ENCODE data around the gene CYP4F3. TPM values are rescaled to one million over a fixed set of nuclear protein-coding genes. Genes with fewer than 3 reads are reported as not detected.

CYP4F3 gene
- total and polyA plus RNA-seq, 2 of the 13 experiments (the other 11 are each of a cell fraction or from before 2014, with no cell fraction given) = 17.8 to 22.8 TPM

DNA sequence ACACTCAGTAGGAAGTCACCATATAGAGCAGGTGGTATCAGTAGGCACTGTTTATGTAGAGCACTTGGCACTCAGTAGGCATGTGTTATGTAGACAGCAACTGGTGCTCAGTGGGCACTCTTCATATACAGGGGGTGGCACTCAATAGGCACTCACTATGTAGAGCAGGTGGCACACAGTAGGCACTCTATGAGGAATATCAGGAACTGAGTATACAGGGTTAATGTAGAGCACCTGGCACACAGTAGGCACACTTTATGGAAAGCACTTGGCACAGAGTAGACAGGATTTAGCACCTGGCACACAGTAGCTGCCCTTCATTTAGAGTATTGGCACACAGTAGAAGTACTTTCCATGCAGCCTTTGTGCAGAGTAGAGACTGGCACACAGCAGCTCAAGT lies 1.1 kb upstream of the CYP4F3 start:
- DNase-seq (ENCODE audit: low spot score) (no peak), ATAC-seq (no peak), FAIRE-seq (no peak)
- Histone ChIP-seq H3K27me3 (ENCODE audit: control insufficient read depth in 1 of 2, insufficient read depth in 2 of 2, low read length in 2 of 2) (no peaks in the 10 kb centered on the region), H3K79me2 (ENCODE audit: insufficient read depth, low read length) (peaks cover 17% of the 10 kb centered on the region), H3K4me2 (ENCODE audit: low read depth, low read length) (peak overlapping the region; percentile 96; the same call in 1 of the 2 replicates), H3K4me1 (ENCODE audit: insufficient read depth, low read length) (peaks cover 76% of the 10 kb centered on the region), H3K4me3 (replicated peaks in 1 of 3; ENCODE audit: insufficient read depth in 1 of 3, low read depth in 2 of 3, low read length in 3 of 3) (0 out of 6 replicates have a peak overlapping the region, but pooled peaks of 1 of the 3 experiments have one; percentile 80), H2AFZ (ENCODE audit: low read length) (no peak overlapping the region), H3K36me3 (replicated peaks in 1 of 2; ENCODE audit: control insufficient read depth in 1 of 2, insufficient read depth in 2 of 2, low read length in 2 of 2) (no peaks in the 10 kb centered on the region), H4K20me1 (ENCODE audit: insufficient read depth, low read length) (no peaks in the 10 kb centered on the region), H3K27ac (ENCODE audit: extremely low read length, insufficient read depth, low read length) (peak overlapping the region; percentile 90), H3K9ac (ENCODE audit: insufficient read depth, low read depth, low read length) (no peak overlapping the region), H3K9me3 (ENCODE audit: low read length) (no peaks in the 10 kb centered on the region)
- TF ChIP-seq, protein P1, sequence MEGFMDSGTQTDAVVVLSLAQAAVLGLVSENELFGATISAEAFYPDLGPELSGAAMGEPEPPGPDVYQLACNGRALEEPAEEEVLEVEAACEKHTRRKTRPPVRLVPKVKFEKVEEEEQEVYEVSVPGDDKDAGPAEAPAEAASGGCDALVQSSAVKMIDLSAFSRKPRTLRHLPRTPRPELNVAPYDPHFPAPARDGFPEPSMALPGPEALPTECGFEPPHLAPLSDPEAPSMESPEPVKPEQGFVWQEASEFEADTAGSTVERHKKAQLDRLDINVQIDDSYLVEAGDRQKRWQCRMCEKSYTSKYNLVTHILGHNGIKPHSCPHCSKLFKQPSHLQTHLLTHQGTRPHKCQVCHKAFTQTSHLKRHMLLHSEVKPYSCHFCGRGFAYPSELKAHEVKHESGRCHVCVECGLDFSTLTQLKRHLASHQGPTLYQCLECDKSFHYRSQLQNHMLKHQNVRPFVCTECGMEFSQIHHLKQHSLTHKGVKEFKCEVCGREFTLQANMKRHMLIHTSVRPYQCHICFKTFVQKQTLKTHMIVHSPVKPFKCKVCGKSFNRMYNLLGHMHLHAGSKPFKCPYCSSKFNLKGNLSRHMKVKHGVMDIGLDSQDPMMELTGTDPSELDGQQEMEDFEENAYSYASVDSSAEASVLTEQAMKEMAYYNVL (CRISPR knock-in tag; IDR thresholded peaks at IDR 0.05; ENCODE audit: borderline replicate concordance) = no peak
- TF ChIP-seq, protein P2, sequence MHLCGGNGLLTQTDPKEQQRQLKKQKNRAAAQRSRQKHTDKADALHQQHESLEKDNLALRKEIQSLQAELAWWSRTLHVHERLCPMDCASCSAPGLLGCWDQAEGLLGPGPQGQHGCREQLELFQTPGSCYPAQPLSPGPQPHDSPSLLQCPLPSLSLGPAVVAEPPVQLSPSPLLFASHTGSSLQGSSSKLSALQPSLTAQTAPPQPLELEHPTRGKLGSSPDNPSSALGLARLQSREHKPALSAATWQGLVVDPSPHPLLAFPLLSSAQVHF (CRISPR knock-in tag; IDR thresholded peaks at IDR 0.05) = no peak
- TF ChIP-seq ZKSCAN1 (IDR thresholded peaks at IDR 0.05; ENCODE audit: low read length) = peak; percentile 79
- BruUV-seq (replicated peaks) = no TSS peak
- ChIA-PET POLR2A (interaction anchor here (2.1 to 4.5 kb wide), 2 partner anchors 33 to 63 kb away, joined by 11 to 68 read pairs; partner anchors contain the start of gene CYP4F12), CTCF (ENCODE audit: low intra/inter-chr PET ratio, low total read pairs) (no interaction called here)
- in situ Hi-C loops (cut with HindIII; ENCODE audit: extremely low pct_ligation_motif_present, low pct_unique_long_range_greater_than_20kb) = loop anchor here (25.0 kb wide), 1 partner anchor 523 kb away; the partner anchor contains the start of gene CIB3
- intact Hi-C loops (cut with micrococcal nuclease; ENCODE audit: unreplicated experiment) = loop anchor here (10.0 kb wide), 1 partner anchor 545 kb away; the partner anchor contains the start of gene FAM32A

Data from HepG2 (cell line).